Measurements from ENCODE around the gene ZNF507.

Gene ZNF507

GRCh38 chr19:32339988-32340874, 5.2 kb upstream of the ZNF507 start:
- DNase-seq: peak; percentile 42

- no peak for DNase-seq
These were observed 2.7 kb upstream of the ZNF507 start for GRCh38 chr19:32342695-32343094.

- DNase-seq: no peak
These were observed 1.7 kb upstream of the ZNF507 start for GRCh38 chr19:32343550-32344262.

DNA sequence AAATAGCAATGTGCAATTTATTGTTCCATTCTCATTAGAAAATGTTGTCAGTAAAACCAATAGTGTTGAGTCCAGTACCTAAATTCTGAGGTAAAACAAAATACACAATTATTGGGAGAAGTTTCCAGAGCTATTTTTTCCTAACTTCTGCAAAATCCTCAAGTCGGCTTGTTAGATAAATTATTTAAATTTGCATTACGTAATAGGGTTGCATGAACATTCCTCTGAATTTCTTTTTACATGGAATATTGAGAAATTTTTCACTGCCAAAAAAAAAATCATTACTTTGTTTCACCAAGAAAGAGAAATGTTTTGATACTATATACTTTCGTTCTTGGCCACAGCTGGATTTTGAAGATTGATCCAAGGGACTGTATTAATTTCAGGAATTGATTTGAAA, 1.5 kb downstream of the ZNF507 start:
- no peak for DNase-seq

DNA sequence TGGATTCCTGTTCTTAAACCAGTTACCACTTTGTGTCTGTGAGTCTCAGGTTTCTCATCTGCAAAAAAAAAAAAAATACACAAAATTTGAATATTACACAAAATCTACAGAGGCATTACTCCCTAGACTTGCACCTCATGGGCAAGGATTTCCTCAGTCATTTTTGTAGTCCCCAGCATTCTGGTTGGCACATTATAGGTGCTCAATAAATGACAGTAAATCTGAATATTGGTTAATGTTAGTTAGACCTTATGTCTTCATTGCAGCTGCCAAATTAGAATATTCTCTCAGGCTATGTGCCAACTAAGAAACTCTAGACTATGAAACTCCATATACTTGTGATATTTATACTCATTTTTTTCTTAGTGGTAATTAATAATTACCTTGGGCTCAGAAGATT, 2.2 kb downstream of the ZNF507 start:
- DNase-seq: no peak

DNA sequence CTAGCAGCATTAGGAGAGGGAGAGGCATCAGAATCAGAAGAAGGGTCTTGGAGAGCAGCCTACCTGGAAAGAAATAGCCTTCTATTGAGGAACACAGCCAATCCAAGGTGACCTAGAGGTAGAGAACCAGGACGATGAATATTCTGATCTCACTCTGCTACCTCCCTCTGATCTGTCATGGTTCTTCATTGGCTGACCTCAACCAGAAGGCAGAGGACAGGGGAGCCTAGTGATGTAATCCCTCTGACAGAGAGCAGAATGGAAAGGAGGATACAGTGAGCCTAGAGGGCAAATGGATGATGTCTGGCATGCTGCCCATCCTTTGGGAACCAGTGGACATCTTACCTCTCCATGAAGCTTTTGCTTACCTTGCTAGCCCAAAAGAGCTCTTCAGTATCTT, 3.6 kb downstream of the ZNF507 start:
- DNase-seq: no peak

DNA sequence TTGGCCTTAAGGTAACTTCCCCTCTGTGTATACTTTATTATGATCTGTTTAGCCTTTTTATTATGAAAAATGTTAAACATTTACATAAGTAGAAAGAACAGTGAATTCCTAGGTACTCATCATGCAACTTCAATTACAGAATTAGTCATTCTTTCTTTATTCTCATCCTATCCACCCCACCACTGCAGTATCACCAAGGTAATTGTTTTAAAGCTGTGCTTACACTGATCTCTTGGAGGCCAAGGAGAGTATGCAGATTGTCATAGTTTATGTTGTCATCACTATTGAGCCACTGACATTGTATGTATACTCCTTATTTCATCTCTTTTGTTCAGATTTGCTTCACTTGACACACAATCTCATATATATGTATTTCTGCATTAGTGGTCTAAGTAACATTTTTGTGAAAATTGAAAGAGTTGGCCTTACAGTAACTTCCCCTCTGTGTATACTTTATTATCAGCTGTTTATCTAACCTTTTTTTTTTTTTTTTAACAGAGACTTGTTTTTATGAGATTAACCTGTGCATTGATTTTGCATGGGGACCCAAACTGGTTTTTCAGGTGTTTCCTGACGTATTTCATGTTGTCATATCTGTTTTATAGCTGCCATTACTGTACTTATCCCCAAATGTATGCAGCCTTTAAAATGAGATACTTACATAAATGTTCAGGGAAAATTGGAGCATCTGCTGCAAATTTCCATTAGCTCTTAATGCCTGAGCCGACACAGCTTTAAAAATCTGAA, 4.5 kb downstream of the ZNF507 start:
- no peak for DNase-seq

- no peak for DNase-seq
These were observed 5.1 kb downstream of the ZNF507 start for GRCh38 chr19:32350471-32350865.

GRCh38 chr19:32350987-32351348, 5.6 kb downstream of the ZNF507 start:
- DNase-seq: no peak

DNA sequence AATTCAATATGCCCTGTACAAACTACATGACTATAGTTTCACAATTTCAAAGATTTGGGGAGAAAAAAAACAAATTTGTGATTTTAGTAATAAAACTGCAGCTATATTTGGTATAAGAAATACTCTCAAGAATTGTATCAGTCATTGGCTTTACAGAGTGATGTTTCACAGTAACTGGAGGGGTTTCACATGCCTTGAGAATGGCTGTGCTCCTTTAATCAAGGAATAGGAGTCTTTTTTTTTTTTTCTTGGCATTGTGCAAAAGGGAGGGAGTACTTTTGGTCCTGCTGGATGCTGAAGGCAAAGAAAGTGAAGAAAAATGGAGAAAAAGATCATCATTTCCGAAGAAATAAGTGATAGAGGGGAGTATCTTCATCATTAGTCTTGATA, 6.8 kb downstream of the ZNF507 start:
- DNase-seq: no peak

DNA sequence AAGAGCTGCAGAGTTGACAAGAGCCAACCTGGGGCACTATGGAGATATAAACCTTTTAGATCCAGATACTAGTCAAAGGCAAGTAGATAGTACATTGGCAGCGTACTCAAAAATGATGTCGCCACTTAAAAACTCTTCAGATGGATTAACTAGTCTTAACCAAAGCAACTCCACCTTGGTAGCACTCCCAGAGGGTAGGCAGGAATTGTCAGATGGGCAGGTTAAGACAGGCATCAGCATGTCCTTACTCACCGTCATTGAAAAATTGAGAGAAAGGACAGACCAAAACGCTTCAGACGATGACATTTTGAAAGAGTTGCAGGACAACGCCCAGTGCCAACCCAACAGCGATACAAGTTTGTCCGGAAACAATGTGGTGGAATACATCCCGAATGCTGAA, 8.9 kb downstream of the ZNF507 start:
- no peak for DNase-seq

- DNase-seq: no peak
These were observed 9.9 kb downstream of the ZNF507 start for GRCh38 chr19:32355309-32355708.

- no peak for DNase-seq
These were observed 12.3 kb downstream of the ZNF507 start for GRCh38 chr19:32357720-32358119.

- DNase-seq: no peak
These were observed 12.9 kb downstream of the ZNF507 start for GRCh38 chr19:32358321-32358720.

GRCh38 chr19:32359581-32359980, 14.2 kb downstream of the ZNF507 start:
- no peak for DNase-seq

GRCh38 chr19:32361574-32362317, 16.3 kb downstream of the ZNF507 start:
- no peak for DNase-seq

DNA sequence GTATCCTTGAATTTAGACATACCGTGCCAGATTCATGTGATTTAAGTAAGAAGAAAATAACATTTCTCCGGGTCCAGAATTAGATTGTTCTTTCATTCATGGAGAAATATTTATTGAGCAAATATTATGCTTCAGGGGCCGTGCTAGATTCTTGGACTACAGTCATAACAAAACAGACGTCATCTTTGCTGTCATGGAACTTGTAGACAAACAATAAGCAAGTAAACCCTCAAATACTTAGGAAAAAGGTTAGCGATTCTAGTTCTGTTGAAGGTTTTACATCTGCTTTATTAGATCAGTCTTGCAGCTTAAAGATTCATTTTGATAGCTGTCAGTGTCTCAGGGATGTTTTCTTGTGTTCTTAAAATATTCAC, 16.9 kb downstream of the ZNF507 start:
- DNase-seq: no peak

GRCh38 chr19:32363175-32363574, 17.8 kb downstream of the ZNF507 start:
- DNase-seq: no peak

- DNase-seq: no peak
These were observed 18.2 kb downstream of the ZNF507 start for GRCh38 chr19:32363632-32364031.

- no peak for DNase-seq
These were observed 18.6 kb downstream of the ZNF507 start for GRCh38 chr19:32364040-32364439.

- DNase-seq: no peak
These were observed 21.7 kb downstream of the ZNF507 start for GRCh38 chr19:32367063-32367462.

- no peak for DNase-seq
These were observed 22.6 kb downstream of the ZNF507 start for GRCh38 chr19:32367948-32368536.

DNA sequence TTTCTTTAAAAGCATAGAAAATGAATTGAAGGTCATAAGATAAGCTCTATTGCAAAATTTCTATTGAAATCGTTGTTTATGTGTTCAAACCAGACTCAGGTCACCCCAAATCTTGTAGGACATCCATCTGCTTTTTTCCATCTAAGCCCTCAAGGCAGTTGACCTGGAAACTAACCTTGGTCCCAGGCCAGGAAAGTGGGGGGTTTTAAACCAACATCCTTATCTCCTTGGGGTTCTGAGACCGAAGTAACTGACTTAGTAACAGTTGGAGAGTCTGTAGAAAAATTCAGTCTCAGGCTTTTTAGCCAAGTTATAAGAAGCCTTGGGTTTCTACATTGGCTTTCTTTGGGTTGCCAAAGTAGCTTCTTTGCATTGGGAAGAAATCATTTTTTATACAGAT, 23.4 kb downstream of the ZNF507 start:
- DNase-seq: no peak
